C4-2B (cell line): ENCODE results near the gene SNX13.

Experiments
- H3K27ac ChIP-seq: fragments of 450-650 bp; 2 replicates; pipeline ENCODE4 v1.5.1; 2017
- ZFX ChIP-seq: fragments of 450-650 bp; IDR thresholded peaks from 2 replicates; pipeline ENCODE4 v1.6.1; 2017
- TF ChIP-seq, protein P1 (sequence below): fragments of 450-650 bp; conservative IDR thresholded peaks from 2 replicates; pipeline ENCODE4 v1.5.1; 2017; ENCODE audit warnings: mild to moderate bottlenecking

SNX13 gene

DNA sequence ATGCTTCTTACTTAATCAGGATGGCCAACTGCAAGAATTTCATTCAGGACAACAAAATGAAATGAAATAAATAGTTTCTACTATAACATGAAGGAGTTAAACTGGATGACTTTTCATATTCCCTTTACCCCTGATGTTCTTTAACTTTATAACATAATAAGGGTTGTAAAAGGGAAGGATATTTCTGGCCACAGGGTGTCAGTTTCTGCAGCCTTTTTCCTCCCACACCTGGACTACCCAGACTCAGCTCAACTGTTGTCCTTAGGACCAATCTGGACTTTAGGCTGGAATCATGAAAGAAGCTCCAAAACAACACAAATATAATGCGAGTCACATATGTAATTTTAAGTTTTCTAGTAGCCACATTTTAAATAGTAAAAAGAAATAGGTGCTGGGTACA lies 44.0 kb upstream of the SNX13 start:
- no peak overlapping the region for H3K27ac ChIP-seq
- TF ChIP-seq ZFX = no peak
- TF ChIP-seq, protein P1, sequence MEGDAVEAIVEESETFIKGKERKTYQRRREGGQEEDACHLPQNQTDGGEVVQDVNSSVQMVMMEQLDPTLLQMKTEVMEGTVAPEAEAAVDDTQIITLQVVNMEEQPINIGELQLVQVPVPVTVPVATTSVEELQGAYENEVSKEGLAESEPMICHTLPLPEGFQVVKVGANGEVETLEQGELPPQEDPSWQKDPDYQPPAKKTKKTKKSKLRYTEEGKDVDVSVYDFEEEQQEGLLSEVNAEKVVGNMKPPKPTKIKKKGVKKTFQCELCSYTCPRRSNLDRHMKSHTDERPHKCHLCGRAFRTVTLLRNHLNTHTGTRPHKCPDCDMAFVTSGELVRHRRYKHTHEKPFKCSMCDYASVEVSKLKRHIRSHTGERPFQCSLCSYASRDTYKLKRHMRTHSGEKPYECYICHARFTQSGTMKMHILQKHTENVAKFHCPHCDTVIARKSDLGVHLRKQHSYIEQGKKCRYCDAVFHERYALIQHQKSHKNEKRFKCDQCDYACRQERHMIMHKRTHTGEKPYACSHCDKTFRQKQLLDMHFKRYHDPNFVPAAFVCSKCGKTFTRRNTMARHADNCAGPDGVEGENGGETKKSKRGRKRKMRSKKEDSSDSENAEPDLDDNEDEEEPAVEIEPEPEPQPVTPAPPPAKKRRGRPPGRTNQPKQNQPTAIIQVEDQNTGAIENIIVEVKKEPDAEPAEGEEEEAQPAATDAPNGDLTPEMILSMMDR = no peak

DNA sequence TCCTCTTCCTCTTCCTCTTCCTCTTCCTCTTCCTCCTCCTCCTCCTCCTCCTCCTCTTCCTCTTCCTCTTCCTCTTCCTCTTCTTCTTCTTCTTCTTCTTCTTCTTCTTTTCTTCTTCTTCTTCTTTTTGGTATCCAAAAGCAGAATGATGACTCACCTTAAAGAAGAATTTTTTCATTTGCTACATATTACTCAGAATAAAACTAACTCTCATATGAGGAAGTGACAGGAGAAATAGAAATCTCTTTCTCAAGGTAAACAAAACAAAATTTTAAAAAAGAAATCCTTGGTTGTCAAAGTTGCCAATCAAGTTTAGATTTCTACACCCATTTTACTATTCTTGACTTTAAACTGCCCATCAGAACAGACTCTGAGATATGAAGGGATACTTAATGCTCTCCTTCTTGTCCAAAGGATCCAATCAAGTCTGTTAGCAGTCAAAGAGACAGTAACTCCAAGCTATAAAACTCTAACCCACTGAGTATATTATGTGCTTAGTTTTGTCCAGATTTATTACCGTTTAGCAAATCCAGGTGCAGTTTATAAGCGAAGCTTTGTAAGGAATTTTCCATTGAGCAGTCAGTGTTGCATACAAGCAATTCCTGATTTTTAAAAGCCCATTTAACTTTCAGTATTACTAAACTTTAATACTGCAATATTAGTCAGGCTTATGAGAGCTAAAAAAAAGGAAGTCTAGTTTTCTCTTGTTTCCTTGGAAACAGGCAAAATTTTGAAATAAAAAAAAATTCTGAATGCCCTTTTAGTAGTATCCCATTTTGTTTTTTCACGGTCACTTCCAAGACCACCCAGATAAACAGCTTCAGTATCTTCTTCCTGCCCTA lies 43.1 kb upstream of the SNX13 start:
- TF ChIP-seq, protein P1 = no peak
- no peak for TF ChIP-seq ZFX
- H3K27ac ChIP-seq = no peak overlapping the region

DNA sequence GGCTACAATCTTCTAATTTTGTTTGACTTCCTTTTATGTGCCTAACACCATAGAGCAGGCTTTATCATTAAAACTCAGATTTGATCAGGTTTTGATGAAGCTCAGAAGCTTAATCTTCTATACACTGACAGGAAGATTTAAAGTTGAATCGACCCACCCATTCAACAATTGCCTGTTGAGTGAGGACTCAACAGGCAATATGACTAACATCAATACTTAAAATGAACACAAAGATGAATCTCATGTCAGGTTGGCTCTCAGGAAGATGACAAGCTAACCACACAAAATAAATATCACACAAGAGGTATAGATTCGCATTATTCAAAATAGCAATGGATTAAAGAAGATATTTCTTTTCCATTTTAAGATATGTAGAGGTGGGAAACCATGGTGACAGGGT lies 36.7 kb upstream of the SNX13 start:
- H3K27ac ChIP-seq = no peak overlapping the region
- TF ChIP-seq ZFX = no peak
- TF ChIP-seq, protein P1 = no peak

DNA sequence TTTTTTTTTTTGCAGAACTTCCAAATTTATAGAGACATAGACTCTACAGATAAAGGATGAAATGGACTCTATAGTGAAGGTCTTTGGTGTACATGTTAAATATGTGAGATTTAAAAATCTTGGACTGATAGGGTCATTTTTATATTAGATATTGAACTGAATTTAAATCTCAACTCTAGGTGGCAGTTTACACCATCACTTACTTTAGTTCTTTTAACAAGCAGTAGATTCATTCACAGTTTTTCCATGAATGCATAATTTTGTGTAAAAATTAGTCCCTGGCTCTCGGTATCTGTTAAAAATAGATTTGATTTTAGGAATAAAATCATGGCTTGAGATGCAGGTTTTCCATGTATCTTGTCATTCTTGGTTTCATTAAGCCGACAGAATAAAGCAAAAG lies 31.1 kb upstream of the SNX13 start:
- TF ChIP-seq, protein P1 = peak; percentile 26
- no peak for TF ChIP-seq ZFX

DNA sequence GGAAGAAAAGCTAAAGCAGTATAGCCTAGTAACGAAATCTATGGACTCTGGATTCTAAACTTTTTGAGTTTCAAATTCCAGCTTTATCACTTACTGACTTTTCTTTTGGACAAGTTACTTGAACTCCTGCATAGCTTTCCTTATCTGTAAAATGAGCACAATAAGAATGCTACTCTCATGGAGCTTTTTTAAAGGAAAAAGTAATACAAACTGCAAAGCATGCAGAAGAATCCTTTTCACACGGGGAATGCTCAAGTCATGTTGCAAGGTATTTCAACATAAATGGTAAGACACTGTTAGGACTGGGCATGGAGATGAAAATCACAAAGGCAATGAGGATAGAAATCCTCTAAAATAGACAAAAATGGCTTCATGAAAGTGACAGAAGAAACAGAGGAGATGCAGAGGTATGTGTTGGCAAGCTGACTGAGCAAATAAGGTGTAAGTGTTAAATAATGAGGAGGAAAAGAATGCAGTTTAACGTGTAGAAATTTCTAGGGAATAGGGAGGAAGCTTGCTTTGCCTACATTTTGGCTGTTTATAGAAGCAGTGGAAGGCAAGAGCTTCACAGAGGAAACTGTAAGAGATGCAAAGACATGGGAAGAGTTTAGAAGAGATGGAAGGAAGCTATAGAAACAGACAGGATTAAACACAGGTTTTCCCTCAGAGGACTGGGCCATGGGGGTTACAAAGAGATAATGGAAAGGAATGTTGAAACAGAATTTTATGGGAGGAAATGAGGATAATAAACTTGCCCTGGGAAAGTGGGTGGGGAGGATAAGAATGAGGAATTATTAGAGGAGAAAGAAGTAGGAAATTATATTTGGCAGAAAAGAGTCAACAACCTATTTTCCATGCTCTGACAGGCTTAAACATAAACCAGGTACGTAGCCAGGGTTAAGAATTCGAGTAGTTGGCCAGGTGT lies 28.8 kb upstream of the SNX13 start:
- H3K27ac ChIP-seq = no peak overlapping the region
- TF ChIP-seq, protein P1 = no peak
- TF ChIP-seq ZFX = no peak

More for the DNA sequence above, 31.1 kb upstream of the SNX13 start:
- H3K27ac ChIP-seq = no peak overlapping the region

DNA sequence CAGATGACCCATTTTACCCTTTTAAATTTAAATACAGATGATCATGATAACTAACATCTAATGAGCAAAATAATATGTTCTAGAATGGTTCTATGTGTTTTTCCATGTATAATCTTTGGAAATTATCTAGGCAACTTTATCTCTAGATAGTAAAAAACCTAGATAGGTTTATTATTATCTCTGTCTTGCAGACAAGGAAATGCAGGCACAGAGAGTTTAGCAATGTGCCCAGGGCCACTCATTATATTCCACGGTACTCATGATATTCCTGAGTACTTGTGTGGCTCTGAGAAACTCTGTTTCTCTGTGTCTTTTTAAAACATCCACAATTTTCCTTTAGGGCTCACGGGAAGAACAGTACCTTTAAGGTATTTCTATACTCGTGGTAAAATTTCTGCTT lies 26.4 kb upstream of the SNX13 start:
- H3K27ac ChIP-seq = no peak overlapping the region
- no peak for TF ChIP-seq ZFX
- TF ChIP-seq, protein P1 = no peak

DNA sequence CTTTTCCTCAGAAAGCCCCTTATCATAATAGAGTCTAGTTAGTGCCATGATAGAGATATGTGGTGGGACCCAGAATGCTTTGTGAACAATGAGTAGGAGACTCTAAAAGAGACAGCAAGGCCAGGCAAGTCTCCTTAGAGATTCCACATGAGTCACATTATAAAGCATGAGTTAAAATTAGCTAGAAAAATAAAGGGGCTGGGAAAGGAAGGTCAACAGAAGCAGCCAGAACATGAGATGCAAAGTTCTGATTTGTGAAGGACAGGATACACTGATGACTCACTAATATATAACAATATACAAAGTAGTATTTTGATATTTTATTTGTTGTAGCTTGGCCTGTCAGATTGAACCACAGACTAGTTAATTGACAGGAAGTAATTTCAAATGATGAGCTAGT lies 25.3 kb upstream of the SNX13 start:
- H3K27ac ChIP-seq = no peak overlapping the region
- TF ChIP-seq, protein P1 = no peak
- no peak for TF ChIP-seq ZFX
